IPS-20b (cell line): ENCODE results near the gene CDC42SE2.

Source experiments
- H3K27ac ChIP-seq: one replicate; pipeline ENCODE4 v1.5.1; 2013; ENCODE audit warnings: low read length
- H3K27me3 ChIP-seq: 2 replicates; pipeline ENCODE4 v1.6.1; 2013; ENCODE audit warnings: mild to moderate bottlenecking, low read length, inconsistent platforms; ENCODE audit not compliant: insufficient read depth
- H3K36me3 ChIP-seq: 2 replicates; pipeline ENCODE4 v1.6.1; 2013; ENCODE audit warnings: low read depth, mild to moderate bottlenecking, inconsistent platforms, low read length, moderate library complexity; ENCODE audit not compliant: insufficient read depth
- H3K4me1 ChIP-seq: 2 replicates; pipeline ENCODE4 v1.6.1; 2013; ENCODE audit warnings: mild to moderate bottlenecking, control low read depth, inconsistent platforms, low read length, moderate library complexity; ENCODE audit not compliant: insufficient read depth
- H3K4me3 ChIP-seq: 2 replicates; pipeline ENCODE4 v1.5.1; 2013; ENCODE audit warnings: mild to moderate bottlenecking, low read length, inconsistent platforms
- H3K9ac ChIP-seq: 2 replicates; pipeline ENCODE4 v1.6.1; 2013; ENCODE audit warnings: low read depth, mild to moderate bottlenecking, inconsistent platforms, low read length, moderate library complexity
- H3K9me3 ChIP-seq: 2 replicates; pipeline ENCODE4 v1.6.1; 2013; ENCODE audit warnings: mild to moderate bottlenecking, low read depth, low read length, inconsistent platforms; ENCODE audit not compliant: insufficient read depth

The CDC42SE2 gene

GRCh38 chr5:131406076-131406475, 142.2 kb downstream of the CDC42SE2 start:
- H3K4me3 ChIP-seq: no peak overlapping the region
- H3K27me3 ChIP-seq: no peaks in the 10 kb centered on the region
- H3K9me3 ChIP-seq: peaks cover 9% of the 10 kb centered on the region; the same call in 1 of the 2 replicates
- no peaks in the 10 kb centered on the region for H3K4me1 ChIP-seq
- H3K27ac ChIP-seq: no peak overlapping the region
- H3K9ac ChIP-seq: no peak overlapping the region
- peaks cover 30% of the 10 kb centered on the region for H3K36me3 ChIP-seq

DNA sequence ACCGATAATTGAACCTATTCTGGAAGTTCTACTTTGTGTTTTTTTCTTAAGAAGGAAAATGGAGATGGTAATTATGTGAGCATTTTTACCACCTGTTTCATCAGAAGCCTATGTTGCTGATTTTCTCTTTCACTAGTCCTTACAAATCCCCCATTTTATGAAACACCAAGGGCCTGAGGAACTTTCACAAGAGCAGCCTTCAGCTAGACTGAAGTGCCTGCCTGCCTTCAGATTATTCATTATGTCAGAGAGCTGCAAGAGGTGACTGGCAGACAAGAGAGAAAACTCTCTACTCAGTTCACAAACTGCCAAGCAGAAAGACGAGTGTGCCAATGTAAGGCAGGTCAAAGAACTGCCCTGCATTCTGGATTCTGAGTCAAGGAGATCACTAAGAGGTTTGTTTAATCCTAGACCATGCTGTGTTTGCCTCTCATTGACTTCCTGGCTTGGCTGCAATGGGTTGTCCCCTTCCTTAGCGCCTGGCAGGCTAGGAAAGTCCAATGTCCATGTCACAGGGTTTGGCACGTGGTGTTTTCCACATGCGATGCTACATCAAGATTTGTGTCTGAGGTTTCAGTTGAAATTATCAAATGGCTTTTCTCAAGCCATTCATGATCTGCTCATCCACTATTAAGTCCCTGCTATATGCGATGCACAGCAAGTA, 143.3 kb downstream of the CDC42SE2 start:
- no peak overlapping the region for H3K4me3 ChIP-seq
- H3K9ac ChIP-seq: no peak overlapping the region
- no peak overlapping the region for H3K27ac ChIP-seq
- peaks cover 9% of the 10 kb centered on the region; the same call in 1 of the 2 replicates for H3K9me3 ChIP-seq
- H3K27me3 ChIP-seq: no peaks in the 10 kb centered on the region
- H3K36me3 ChIP-seq: peaks cover 30% of the 10 kb centered on the region
- no peaks in the 10 kb centered on the region for H3K4me1 ChIP-seq

DNA sequence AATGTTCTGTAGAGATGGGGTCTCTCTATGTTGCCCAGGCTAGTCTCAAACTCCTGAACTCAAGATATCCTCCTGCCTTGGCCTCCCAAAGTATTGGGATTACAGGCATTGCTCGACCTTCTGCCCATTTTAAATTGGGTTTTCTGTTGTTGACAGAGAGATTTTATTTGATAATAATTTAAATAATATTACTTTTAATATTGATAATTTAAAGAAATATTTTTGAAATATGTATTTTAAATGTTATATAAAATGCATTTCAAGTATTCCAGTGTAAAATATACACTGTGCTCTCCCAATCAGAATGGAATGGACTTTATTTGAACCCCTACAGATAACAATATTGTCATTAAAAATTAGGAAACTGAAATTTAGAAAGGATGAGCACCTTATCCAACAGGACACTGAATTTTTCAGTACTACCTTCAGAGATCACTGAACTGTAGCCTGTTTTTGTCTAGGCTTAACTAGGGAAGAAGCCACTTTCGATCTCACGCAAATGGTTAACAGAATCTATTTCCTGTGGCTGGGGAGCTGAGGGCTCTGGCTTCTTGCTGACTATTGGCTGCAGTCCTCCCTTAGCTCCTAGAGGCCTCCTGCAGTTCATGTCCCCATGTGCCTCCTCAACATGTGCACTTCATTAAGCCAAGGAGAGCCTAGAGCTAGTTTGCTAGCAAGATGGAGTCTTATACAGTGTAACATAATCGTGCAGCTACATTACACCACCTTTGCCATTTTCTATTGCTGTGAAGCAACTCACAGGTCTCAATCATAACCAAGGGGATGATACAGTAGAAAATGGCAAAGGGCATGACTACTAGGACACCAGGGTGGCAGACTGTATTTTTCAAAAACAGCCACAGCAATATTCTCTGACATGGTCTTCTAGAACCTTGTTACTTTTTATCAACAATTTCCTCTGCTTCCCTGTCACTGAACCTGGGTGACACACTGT, 150.0 kb downstream of the CDC42SE2 start:
- no peak overlapping the region for H3K9ac ChIP-seq
- no peak overlapping the region for H3K4me3 ChIP-seq

GRCh38 chr5:131416729-131417128, 152.9 kb downstream of the CDC42SE2 start:
- Histone ChIP-seq H3K4me1 (no peaks in the 10 kb centered on the region), H3K9me3 (no peaks in the 10 kb centered on the region), H3K4me3 (no peak overlapping the region), H3K36me3 (peaks cover 1% of the 10 kb centered on the region; the same call in 1 of the 2 replicates), H3K27me3 (no peaks in the 10 kb centered on the region), H3K27ac (no peak overlapping the region), H3K9ac (no peak overlapping the region)

More for the DNA sequence above, 150.0 kb downstream of the CDC42SE2 start:
- Histone ChIP-seq H3K36me3 (no peaks in the 10 kb centered on the region), H3K9me3 (no peaks in the 10 kb centered on the region), H3K27me3 (no peaks in the 10 kb centered on the region), H3K27ac (no peak overlapping the region), H3K4me1 (no peaks in the 10 kb centered on the region)

DNA sequence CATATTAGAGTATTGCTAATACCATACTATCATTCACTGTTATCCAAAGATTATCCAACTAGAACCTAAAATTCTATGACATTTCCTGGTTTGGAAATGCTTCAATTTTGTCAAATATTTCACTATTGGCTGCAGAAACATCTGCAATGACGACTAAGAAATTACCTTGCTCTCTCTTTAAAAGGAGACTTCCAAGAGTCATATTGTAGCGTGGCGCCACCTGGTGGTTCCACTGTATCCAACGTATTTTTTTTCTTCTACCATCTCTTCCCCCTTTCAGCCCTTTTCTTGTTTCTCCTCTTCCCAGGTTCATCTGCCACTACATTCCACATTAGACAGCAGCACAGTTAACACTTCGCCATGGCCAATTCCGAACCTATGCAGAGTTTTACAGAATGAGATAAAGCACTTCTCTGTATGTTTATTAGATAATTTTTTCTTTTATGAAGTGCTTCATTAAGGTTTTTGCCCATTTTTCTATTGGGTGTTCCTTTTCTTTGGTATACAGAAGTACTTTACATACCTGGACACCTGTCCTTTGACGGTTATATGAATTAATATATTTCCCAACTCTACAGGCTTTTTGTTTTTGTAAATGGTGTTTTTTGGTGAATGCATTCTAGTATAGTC, 153.5 kb downstream of the CDC42SE2 start:
- no peaks in the 10 kb centered on the region for H3K4me1 ChIP-seq
- no peak overlapping the region for H3K4me3 ChIP-seq
- no peak overlapping the region for H3K9ac ChIP-seq
- no peak overlapping the region for H3K27ac ChIP-seq
- no peaks in the 10 kb centered on the region for H3K9me3 ChIP-seq
- no peaks in the 10 kb centered on the region for H3K27me3 ChIP-seq
- H3K36me3 ChIP-seq: peaks cover 8% of the 10 kb centered on the region; the same call in 1 of the 2 replicates

DNA sequence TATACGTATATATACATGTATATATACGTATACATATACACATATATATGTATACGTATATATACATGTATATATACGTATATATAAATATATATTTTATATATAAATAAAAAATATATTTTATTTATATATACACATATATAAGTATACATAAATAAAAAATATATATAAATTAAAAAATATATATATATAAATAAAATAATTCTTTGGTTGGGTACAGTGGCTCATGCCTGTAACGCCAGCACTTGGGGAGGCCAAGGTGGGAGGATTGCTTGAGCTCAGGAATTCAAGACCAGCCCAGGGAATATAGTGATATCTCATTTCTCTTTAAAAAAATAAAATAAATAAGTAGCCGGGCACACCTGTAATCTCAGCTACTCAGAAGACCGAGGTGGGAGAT, 155.0 kb downstream of the CDC42SE2 start:
- Histone ChIP-seq H3K27ac (no peak overlapping the region), H3K4me1 (no peaks in the 10 kb centered on the region), H3K4me3 (no peak overlapping the region)

DNA sequence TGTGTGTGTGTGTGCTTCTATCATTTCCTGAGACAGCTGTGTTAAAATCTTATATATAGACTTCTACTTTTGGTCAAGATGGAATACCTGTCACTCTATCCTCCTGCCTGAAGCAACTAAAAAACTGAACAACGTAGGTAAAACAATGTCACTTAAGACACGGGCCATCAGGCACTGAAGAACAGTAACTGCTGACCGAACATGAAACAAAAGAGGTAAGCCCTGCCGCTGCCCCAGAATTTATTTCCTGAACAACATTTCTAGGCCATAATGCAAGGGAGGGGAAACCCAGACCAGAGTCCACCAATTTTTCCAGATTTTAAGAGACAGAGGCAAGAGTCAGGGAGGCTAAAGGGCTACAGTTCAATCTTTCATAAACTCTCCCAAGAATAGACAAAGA, 156.0 kb downstream of the CDC42SE2 start:
- Histone ChIP-seq H3K9ac (no peak overlapping the region), H3K4me1 (no peaks in the 10 kb centered on the region), H3K9me3 (no peaks in the 10 kb centered on the region), H3K27ac (no peak overlapping the region), H3K27me3 (no peaks in the 10 kb centered on the region), H3K36me3 (peaks cover 8% of the 10 kb centered on the region; the same call in 1 of the 2 replicates), H3K4me3 (no peak overlapping the region)

More for the DNA sequence above, 155.0 kb downstream of the CDC42SE2 start:
- peaks cover 8% of the 10 kb centered on the region; the same call in 1 of the 2 replicates for H3K36me3 ChIP-seq
- no peaks in the 10 kb centered on the region for H3K27me3 ChIP-seq
- no peaks in the 10 kb centered on the region for H3K9me3 ChIP-seq
- H3K9ac ChIP-seq: no peak overlapping the region

GRCh38 chr5:131423056-131423455, 159.2 kb downstream of the CDC42SE2 start:
- Histone ChIP-seq H3K9me3 (no peaks in the 10 kb centered on the region), H3K36me3 (peaks cover 17% of the 10 kb centered on the region; the same call in 1 of the 2 replicates), H3K9ac (no peak overlapping the region), H3K27ac (no peak overlapping the region), H3K27me3 (no peaks in the 10 kb centered on the region), H3K4me1 (no peaks in the 10 kb centered on the region), H3K4me3 (no peak overlapping the region)

- Histone ChIP-seq H3K4me3 (no peak overlapping the region), H3K27ac (no peak overlapping the region), H3K36me3 (peaks cover 35% of the 10 kb centered on the region), H3K27me3 (no peaks in the 10 kb centered on the region), H3K4me1 (no peaks in the 10 kb centered on the region), H3K9ac (no peak overlapping the region), H3K9me3 (no peaks in the 10 kb centered on the region)
These were observed 162.2 kb downstream of the CDC42SE2 start for GRCh38 chr5:131426011-131426410.

- Histone ChIP-seq H3K9me3 (no peaks in the 10 kb centered on the region), H3K4me1 (no peaks in the 10 kb centered on the region), H3K36me3 (peaks cover 63% of the 10 kb centered on the region), H3K9ac (no peak overlapping the region), H3K4me3 (no peak overlapping the region), H3K27ac (no peak overlapping the region), H3K27me3 (no peaks in the 10 kb centered on the region)
These were observed 166.9 kb downstream of the CDC42SE2 start for GRCh38 chr5:131430794-131431193.

GRCh38 chr5:131431794-131432193, 167.9 kb downstream of the CDC42SE2 start:
- Histone ChIP-seq H3K9ac (no peak overlapping the region), H3K9me3 (no peaks in the 10 kb centered on the region)

More at GRCh38 chr5:131431794-131432193, 167.9 kb downstream of the CDC42SE2 start:
- H3K27ac ChIP-seq: no peak overlapping the region
- H3K27me3 ChIP-seq: no peaks in the 10 kb centered on the region
- no peak overlapping the region for H3K4me3 ChIP-seq
- H3K36me3 ChIP-seq: peaks cover 67% of the 10 kb centered on the region
- no peaks in the 10 kb centered on the region for H3K4me1 ChIP-seq
